Measurements from ENCODE around the gene UACA.

Gene UACA

GRCh38 chr15:70781236-70781635, 17.9 kb upstream of the UACA start:
- DNase-seq: no peak

GRCh38 chr15:70778258-70779076, 15.1 kb upstream of the UACA start:
- no peak for DNase-seq

GRCh38 chr15:70777170-70777926, 14.0 kb upstream of the UACA start:
- DNase-seq: no peak

- no peak for DNase-seq
These were observed 11.8 kb upstream of the UACA start for GRCh38 chr15:70775160-70775559.

- DNase-seq: no peak
These were observed 9.0 kb upstream of the UACA start for GRCh38 chr15:70772402-70772801.

GRCh38 chr15:70770863-70771262, 7.5 kb upstream of the UACA start:
- DNase-seq: no peak

- DNase-seq: no peak
These were observed 5.0 kb upstream of the UACA start for GRCh38 chr15:70768257-70768883.

- no peak for DNase-seq
These were observed 4.3 kb upstream of the UACA start for GRCh38 chr15:70767667-70768066.

- DNase-seq: no peak
These were observed 3.2 kb upstream of the UACA start for GRCh38 chr15:70766597-70766996.

GRCh38 chr15:70765504-70766281, 2.3 kb upstream of the UACA start:
- DNase-seq: no peak

- no peak for DNase-seq
These were observed 782 bp upstream of the UACA start for GRCh38 chr15:70763950-70764730.

GRCh38 chr15:70762469-70763119, 764 bp downstream of the UACA start:
- no peak for DNase-seq

- no peak for DNase-seq
These were observed 1.4 kb downstream of the UACA start for GRCh38 chr15:70761931-70762468.

- DNase-seq: no peak
These were observed 2.3 kb downstream of the UACA start for GRCh38 chr15:70761046-70761445.

GRCh38 chr15:70758790-70759462, 4.4 kb downstream of the UACA start:
- DNase-seq: no peak

- DNase-seq: no peak
These were observed 5.7 kb downstream of the UACA start for GRCh38 chr15:70757627-70758026.

GRCh38 chr15:70754862-70755261, 8.5 kb downstream of the UACA start:
- DNase-seq: no peak

- DNase-seq: no peak
These were observed 10.1 kb downstream of the UACA start for GRCh38 chr15:70753101-70753829.

GRCh38 chr15:70752193-70752635, 11.1 kb downstream of the UACA start:
- no peak for DNase-seq

Data from activated effector memory CD4-positive, alpha-beta T cell treated with Interleukin-2 at 50 U/mL for 16 hours (primary cell).